ENCODE results near the gene FLNB. TPM values are rescaled to one million over a fixed set of nuclear protein-coding genes. Genes with fewer than 3 reads are reported as not detected.

Gene FLNB
- total and polyA plus RNA-seq, 2 of the 13 experiments (the other 11 are each of a cell fraction or from before 2014, with no cell fraction given) = 106 to 130 TPM

GRCh38 chr3:58177747-58178527 is 169.7 kb downstream of the FLNB start (continued):
- TF ChIP-seq SNAPC5 (CRISPR knock-in tag; IDR thresholded peaks at IDR 0.05; ENCODE audit: borderline replicate concordance) (no peak), GLMP (CRISPR knock-in tag; IDR thresholded peaks at IDR 0.05; ENCODE audit: borderline replicate concordance) (no peak), SP1 (IDR thresholded peaks at IDR 0.05) (no peak), SP1 (CRISPR knock-in tag; IDR thresholded peaks at IDR 0.05) (0 out of 2 replicates have a peak, but pooled peaks have one; percentile 38), ZNF570 (CRISPR knock-in tag; IDR thresholded peaks at IDR 0.05; ENCODE audit: borderline replicate concordance) (no peak), ELF4 (CRISPR knock-in tag; IDR thresholded peaks at IDR 0.05; ENCODE audit: borderline replicate concordance) (no peak), LCORL (IDR thresholded peaks at IDR 0.05) (no peak), LCORL (CRISPR knock-in tag; IDR thresholded peaks at IDR 0.05) (peak; percentile 16; the same call in 1 of the 2 replicates), ZBTB46 (CRISPR knock-in tag; IDR thresholded peaks at IDR 0.05; ENCODE audit: borderline replicate concordance) (no peak), ZNF234 (CRISPR knock-in tag; conservative IDR thresholded peaks at IDR 0.05) (no peak), CAMTA2 (CRISPR knock-in tag; IDR thresholded peaks at IDR 0.05; ENCODE audit: borderline replicate concordance) (no peak), ZNF230 (CRISPR knock-in tag; IDR thresholded peaks at IDR 0.05) (no peak), SOX13 (IDR thresholded peaks at IDR 0.05) (no peak), SOX13 (CRISPR knock-in tag; conservative IDR thresholded peaks at IDR 0.05 in 1 of 2, IDR thresholded peaks at IDR 0.05 in 1 of 2) (0 out of 4 replicates have a peak, but pooled peaks of 1 of the 2 experiments have one; percentile 25), HOMEZ (CRISPR knock-in tag; IDR thresholded peaks at IDR 0.05; ENCODE audit: low read depth) (no peak), ZNF512 (CRISPR knock-in tag; IDR thresholded peaks at IDR 0.05) (no peak), RNF2 (conservative IDR thresholded peaks at IDR 0.05; ENCODE audit: low read depth) (no peak), MYNN (CRISPR knock-in tag; IDR thresholded peaks at IDR 0.05; ENCODE audit: low read depth) (no peak), ZNF672 (CRISPR knock-in tag; IDR thresholded peaks at IDR 0.05) (no peak), TOE1 (CRISPR knock-in tag; IDR thresholded peaks at IDR 0.05) (no peak), SP2 (CRISPR knock-in tag; IDR thresholded peaks at IDR 0.05) (no peak), HDAC2 (CRISPR knock-in tag; IDR thresholded peaks at IDR 0.05) (peak; percentile 58), RORA (CRISPR knock-in tag; IDR thresholded peaks at IDR 0.05) (no peak), AHR (CRISPR knock-in tag; IDR thresholded peaks at IDR 0.05) (no peak), HNRNPH1 (optimal IDR thresholded peaks at IDR 0.05; ENCODE audit: low read depth, low read length) (no peak)
